GM12892 (cell line): ENCODE measurements around the gene FAM9A.
"Not testable (repeated sequence)": the region's sequence is repeated elsewhere in the genome, so short reads cannot be mapped to it uniquely, and the experiment has no call there.

Source experiments
- POLR2A ChIP-seq: IDR thresholded peaks from 2 replicates; pipeline ENCODE4 v1.6.1; 2011; ENCODE audit warnings: low read depth, low read length, control low read depth
- POLR2AphosphoS5 ChIP-seq: IDR thresholded peaks from 2 replicates; pipeline ENCODE4 v1.6.1; 2011; ENCODE audit warnings: low read depth, low read length, control low read depth
- TAF1 ChIP-seq: IDR thresholded peaks from 2 replicates; pipeline ENCODE4 v1.6.1; 2011; ENCODE audit warnings: low read depth, mild to moderate bottlenecking, control low read depth, low read length, borderline replicate concordance

GRCh38 chrX:8798702-8799101, 2.5 kb downstream of the FAM9A start:
- not testable (repeated sequence) for TF ChIP-seq POLR2A, POLR2AphosphoS5, TAF1
